PFSK-1 (cell line): ENCODE results near the gene ENTPD3.

Source experiments
- FOXP2 ChIP-seq: optimal IDR thresholded peaks from 2 replicates; pipeline ENCODE3; 2011; ENCODE audit warnings: borderline replicate concordance, control low read depth, inconsistent platforms; ENCODE audit not compliant: insufficient read depth; ENCODE audit errors: extremely low read length, extremely low read depth
- POLR2AphosphoS5 ChIP-seq: IDR thresholded peaks from 2 replicates; pipeline ENCODE4 v1.6.1; 2012; ENCODE audit warnings: low read depth, mild to moderate bottlenecking, control low read depth, low read length, moderate library complexity
- SIN3A ChIP-seq: IDR thresholded peaks from 2 replicates; pipeline ENCODE4 v1.6.1; 2012; ENCODE audit warnings: mild to moderate bottlenecking, low read length, moderate library complexity, borderline replicate concordance; ENCODE audit not compliant: insufficient read depth
- TAF1 ChIP-seq: IDR thresholded peaks from 2 replicates; pipeline ENCODE4 v1.6.1; 2012; ENCODE audit warnings: low read length, control low read depth, borderline replicate concordance; ENCODE audit not compliant: insufficient read depth
- TF ChIP-seq, protein P1 (sequence below), 2 experiments: IDR thresholded peaks; 2 replicates each; pipeline versions ENCODE4 v1.6.1 to v1.8.0; 2011 to 2012; ENCODE audit warnings: low read depth in 2 of 2, low read length in 2 of 2, control low read depth in 1 of 2, inconsistent platforms in 1 of 2, mild to moderate bottlenecking in 1 of 2, moderate library complexity in 1 of 2; ENCODE audit not compliant: insufficient read depth in 1 of 2

DNA sequence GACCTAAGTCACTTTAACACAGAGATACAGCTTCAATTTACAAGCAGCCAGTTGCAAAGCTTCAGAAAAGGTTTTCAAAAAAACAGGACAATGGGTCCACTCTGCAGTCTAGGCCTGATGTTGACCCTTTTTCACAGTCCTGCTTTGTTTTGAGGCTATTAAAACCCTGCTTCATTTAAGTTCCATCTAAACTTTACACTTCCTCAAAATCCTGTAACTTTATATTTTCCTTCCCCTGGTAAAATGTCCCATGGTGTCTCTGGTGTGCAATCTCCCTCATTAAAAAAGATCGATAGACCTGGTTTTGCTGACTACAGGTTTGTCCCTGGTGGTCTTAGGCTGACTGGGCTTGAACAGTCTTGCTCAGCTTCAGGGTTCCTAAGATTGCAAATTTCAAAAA is 65.1 kb downstream of the ENTPD3 start:
- TF ChIP-seq POLR2AphosphoS5 (no peak), SIN3A (no peak), TAF1 (no peak), FOXP2 (no peak)
- TF ChIP-seq, protein P1, sequence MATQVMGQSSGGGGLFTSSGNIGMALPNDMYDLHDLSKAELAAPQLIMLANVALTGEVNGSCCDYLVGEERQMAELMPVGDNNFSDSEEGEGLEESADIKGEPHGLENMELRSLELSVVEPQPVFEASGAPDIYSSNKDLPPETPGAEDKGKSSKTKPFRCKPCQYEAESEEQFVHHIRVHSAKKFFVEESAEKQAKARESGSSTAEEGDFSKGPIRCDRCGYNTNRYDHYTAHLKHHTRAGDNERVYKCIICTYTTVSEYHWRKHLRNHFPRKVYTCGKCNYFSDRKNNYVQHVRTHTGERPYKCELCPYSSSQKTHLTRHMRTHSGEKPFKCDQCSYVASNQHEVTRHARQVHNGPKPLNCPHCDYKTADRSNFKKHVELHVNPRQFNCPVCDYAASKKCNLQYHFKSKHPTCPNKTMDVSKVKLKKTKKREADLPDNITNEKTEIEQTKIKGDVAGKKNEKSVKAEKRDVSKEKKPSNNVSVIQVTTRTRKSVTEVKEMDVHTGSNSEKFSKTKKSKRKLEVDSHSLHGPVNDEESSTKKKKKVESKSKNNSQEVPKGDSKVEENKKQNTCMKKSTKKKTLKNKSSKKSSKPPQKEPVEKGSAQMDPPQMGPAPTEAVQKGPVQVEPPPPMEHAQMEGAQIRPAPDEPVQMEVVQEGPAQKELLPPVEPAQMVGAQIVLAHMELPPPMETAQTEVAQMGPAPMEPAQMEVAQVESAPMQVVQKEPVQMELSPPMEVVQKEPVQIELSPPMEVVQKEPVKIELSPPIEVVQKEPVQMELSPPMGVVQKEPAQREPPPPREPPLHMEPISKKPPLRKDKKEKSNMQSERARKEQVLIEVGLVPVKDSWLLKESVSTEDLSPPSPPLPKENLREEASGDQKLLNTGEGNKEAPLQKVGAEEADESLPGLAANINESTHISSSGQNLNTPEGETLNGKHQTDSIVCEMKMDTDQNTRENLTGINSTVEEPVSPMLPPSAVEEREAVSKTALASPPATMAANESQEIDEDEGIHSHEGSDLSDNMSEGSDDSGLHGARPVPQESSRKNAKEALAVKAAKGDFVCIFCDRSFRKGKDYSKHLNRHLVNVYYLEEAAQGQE (IDR thresholded peaks at IDR 0.05; ENCODE audit: insufficient read depth in 1 of 2, low read depth in 2 of 2, low read length in 2 of 2): no peak
